Body of pancreas (tissue), 4 donors: ENCODE results near the gene SPATS2L.

ENCODE experiments used
- POLR2A ChIP-seq, 3 donors: fragments of 450-650 bp; IDR thresholded peaks; one replicate each; pipeline ENCODE4 v1.6.1; 2016; ENCODE audit warnings: antibody characterized with exemption in 3 of 3, mild to moderate bottlenecking in 2 of 3
- TF ChIP-seq, protein P1 (sequence below), 7 experiments: fragments of 450-650 bp in 4 of 7; fragments of 200-600 bp in 3 of 7; sonication (generic) in 3 of 7; IDR thresholded peaks; one replicate each; pipeline ENCODE4 v1.5.1; 2016 to 2019; ENCODE audit warnings: antibody characterized with exemption in 7 of 7

DNA sequence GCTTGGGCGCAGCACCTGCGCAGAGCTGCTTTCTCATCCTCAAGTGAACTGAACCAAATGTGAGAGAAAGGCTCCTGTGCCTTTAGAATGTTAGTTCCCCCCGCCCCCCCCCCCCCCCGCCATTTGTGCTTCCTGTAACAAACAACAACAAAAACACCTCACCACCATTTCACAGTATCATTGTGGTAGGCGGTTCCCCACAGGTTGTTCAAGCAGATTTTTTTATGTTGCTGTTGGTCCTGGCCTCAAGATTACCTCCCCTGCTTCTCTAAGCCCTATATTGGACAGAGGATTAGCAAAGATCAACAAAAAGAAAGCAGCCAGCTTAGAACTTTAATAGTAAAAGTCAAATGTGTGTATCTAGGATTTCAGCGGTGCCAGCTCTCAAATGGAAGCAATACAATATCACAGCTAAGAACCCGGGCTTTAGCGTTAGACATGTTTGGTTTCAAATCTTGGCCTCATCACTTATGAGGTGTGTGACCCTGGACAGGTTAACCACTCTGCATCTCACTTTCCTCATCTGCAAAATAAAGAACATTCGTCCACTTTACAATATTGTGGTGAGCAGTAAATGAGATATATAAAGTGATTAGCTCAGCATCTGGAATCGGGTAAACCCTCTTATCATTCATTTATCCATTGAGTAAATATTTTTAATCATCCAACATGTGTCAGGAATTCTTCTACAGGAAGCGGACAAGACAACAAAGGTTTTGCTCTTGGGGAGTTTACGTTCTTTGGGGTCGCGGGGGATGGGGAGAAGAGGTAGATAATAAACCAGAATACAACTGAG lies 118.7 kb downstream of the SPATS2L start:
- TF ChIP-seq, protein P1, sequence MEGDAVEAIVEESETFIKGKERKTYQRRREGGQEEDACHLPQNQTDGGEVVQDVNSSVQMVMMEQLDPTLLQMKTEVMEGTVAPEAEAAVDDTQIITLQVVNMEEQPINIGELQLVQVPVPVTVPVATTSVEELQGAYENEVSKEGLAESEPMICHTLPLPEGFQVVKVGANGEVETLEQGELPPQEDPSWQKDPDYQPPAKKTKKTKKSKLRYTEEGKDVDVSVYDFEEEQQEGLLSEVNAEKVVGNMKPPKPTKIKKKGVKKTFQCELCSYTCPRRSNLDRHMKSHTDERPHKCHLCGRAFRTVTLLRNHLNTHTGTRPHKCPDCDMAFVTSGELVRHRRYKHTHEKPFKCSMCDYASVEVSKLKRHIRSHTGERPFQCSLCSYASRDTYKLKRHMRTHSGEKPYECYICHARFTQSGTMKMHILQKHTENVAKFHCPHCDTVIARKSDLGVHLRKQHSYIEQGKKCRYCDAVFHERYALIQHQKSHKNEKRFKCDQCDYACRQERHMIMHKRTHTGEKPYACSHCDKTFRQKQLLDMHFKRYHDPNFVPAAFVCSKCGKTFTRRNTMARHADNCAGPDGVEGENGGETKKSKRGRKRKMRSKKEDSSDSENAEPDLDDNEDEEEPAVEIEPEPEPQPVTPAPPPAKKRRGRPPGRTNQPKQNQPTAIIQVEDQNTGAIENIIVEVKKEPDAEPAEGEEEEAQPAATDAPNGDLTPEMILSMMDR (IDR thresholded peaks at IDR 0.05): no peak
- no peak for TF ChIP-seq POLR2A (IDR thresholded peaks at IDR 0.05)
